NCI-H2107 treated with DMSO at 0.1 percent for 48 hours (cell line): ENCODE data around the gene PTPRG.

Experiments
- DNase-seq: peaks from one replicate; lab custom pipeline; 2025; ENCODE audit not compliant: unreplicated experiment; lab: John Stamatoyannopoulos, UW

PTPRG gene

DNA sequence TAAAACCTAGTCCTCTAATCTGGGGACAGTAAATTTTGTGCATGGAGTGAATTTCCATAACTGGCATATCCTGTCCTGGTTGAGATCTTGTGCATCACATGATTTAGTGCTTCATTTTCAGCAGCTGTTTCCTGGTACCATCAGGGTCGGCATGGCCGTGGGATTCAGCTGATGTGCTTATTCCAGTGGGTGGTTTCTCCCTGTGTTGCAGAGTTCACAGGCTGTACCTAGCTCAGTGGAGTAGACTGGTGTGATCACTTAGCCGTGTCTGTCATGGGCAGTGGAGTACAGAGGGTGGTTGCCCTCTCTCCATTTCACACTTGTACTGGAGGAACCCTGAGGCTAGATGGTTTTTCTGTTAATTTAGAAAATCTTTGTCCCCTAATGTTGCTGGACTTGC is 228.5 kb downstream of the PTPRG start:
- no peak for DNase-seq

DNA sequence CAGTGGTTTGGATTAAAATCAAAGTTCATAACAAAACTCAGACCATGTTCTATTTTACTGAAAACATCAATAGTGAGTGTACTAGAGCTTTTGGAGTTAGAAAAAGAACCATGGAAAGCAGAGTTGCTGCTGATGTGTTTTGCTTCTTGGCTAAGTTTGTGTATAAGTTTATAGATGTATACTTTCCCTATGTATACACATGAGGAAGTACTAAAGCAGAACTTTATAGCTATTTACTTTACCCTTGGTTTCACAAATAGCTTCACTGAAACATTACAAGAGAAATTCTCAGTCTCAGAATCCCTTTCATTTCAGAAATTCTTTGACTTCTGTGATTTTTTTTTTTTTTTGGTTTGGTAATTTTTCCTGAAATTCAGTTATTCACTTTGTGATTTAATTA is 229.0 kb downstream of the PTPRG start:
- no peak for DNase-seq

DNA sequence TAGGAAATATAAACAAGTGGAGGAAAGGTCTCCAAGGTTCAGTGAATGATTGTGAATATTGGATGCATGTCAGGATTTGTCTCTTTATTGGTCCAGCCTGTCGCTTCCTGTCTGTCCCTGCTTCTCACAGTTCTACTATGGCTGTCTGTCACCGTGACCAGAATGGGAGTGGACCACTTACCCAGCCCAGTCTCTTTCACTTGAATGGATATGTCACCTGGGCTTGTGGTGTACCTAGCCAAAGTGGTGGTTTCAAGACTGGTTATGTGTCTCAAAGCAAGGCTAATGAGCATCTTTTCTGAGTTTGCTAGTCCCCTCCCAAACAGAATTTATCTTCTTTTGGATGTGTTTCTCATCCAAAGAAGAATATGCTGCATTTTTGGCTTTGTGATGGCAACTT is 231.7 kb downstream of the PTPRG start:
- DNase-seq, result no peak

DNA sequence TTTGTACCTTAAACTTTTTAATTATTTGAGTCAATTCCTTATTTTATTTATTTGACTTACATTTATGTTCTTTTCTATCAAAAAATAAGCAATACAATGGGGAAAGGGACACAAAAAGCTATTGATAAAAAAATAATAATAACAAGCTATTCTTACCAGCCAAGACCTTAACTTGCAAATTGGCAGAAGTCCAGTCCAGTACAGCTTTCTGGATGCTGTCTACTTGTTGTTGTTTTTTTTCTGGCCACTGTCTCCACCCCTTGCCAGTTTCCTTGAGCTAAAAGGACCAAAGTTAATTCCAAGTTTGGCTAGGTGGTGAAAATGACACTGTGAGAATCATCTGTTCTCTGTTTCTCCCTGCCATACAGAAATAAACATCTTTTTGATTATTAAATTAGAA is 232.2 kb downstream of the PTPRG start:
- no peak for DNase-seq

DNA sequence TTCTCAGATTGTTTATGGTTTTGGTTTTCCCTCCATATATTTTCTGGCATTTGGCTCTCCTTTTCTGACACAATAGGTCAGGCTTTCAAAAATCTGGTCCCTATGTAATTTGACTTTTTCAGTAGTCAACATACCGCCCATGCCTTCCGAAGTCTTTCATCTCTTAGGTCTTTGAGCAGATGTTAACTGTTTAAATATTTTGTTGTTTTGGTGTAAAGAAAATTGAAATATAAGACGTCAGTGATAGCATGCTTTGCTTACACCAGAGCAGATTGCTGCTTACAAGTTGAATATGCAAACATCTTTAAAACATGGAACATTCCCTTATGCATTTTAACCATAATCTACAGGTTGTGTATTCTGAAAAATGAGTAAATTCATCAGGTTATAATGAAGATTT is 233.0 kb downstream of the PTPRG start:
- no peak for DNase-seq

DNA sequence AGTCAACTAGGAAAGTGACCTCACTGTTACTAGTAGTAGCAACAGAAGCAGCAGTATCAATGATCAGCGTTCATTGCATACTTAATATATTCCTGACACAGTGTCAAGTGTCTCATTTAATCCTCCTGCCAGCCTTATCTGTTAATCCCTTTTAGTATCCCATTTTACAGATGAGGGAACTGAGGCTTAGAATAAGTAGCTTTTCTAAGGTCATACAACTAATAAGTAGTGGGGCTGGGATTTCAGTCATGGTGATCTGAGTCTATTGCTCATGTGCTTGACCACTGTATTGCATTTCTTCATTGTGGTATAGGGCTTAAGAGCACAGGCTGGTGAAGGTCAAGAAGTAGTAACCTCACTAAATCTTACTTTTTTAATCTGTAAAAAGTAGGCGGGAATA is 233.6 kb downstream of the PTPRG start:
- DNase-seq, result no peak

DNA sequence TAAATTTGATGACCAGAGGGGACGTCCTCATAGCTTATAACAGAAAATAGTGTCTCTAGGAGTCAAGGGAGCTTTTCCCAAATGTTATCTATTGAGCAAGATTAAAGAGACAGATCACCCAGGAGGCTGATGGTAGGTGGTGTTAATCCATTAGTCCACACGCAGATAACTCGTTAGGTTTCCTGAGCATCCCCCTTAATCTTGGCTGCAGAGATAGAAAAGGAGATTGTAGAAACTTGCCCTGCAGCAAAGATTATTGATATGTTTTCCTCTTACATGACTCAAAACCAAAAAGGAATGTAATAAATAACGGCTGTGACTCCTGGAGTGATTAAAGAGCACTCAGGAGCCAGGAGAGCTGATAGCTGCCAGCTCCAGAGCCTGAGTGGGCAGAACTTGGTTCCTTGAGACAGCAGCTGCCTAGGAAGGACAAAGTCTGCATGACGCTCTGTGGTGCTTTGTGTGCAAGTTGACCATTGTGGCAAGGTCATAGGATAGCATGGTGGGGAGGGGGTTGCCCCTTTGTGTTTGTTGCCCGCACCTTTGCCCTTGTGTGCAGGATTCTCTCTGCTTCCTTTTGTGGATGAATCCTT is 234.8 kb downstream of the PTPRG start:
- DNase-seq, result no peak

DNA sequence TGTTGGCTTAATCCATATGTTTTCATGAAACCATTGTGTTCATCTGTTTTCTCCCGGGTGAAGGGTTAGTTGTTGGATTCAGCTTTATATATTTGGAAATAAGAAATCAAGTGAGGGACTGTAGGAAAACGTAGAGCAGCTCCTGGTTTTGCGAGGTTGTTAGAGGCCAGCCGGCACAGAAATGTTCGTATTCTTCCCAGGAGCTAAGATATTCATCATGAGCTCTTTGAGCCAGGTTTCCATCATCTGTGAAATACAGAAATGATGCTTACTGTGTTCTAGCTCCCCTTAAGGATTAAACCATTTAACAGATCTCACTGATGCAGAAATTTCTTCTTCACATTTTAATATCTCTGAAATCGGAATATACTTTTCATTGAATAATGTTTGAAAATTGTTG is 235.5 kb downstream of the PTPRG start:
- DNase-seq, result no peak

DNA sequence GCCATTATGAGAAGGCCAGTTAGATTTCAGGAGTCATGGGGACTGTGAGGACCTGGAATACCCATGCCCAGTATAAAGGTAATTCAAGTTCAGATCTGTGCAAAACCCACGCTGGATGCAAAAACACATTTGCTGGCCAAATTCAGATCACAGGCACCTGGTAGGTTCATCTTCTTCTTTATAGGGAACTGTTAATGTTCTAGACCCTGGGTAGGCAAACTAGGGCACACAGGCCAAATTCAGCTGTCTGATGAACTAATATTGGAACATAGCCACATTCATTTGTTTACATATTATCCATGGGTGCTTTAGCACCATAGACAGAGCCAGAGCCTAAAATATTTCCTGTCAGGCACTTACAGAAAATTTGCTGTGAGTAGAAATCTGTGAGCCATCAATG is 241.4 kb downstream of the PTPRG start:
- no peak for DNase-seq

DNA sequence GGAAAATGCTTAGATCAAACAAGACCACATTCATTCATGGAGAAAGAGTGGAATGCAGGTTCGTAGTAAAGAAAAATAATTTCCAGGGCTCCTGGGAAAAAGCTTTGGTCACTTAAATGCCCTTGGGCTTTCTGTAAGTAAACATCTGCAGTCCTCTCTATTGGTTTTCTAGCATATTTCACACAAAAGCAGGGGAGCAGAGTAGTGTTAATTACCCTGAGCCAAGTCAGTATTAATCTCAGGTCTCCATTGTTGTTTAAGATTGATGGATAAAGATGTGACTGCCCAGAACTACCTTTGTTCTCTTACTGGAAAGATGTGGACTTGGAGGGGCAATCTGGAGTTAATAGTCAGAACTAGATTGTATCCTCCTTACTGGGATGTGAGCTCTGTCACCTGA is 242.6 kb downstream of the PTPRG start:
- DNase-seq, result no peak

DNA sequence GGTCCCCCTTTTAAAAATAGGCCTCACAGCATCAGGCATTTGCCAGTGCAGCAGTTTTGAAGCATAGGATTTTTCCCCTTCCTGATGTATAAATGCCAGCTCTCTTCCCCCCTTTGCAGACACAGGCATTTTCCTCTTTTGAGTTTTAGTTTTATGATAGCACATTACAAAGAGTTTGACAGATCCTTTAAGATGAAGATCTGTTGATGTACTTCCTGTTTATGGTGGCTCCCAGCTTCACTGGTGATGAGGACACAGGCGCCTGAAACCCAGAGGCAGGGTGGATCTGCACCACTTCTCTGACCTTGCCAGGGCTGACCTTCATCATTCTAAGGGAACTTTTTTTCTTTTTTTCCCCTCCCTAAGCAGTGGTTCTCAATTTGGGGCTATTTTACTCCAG is 243.4 kb downstream of the PTPRG start:
- DNase-seq, result no peak

DNA sequence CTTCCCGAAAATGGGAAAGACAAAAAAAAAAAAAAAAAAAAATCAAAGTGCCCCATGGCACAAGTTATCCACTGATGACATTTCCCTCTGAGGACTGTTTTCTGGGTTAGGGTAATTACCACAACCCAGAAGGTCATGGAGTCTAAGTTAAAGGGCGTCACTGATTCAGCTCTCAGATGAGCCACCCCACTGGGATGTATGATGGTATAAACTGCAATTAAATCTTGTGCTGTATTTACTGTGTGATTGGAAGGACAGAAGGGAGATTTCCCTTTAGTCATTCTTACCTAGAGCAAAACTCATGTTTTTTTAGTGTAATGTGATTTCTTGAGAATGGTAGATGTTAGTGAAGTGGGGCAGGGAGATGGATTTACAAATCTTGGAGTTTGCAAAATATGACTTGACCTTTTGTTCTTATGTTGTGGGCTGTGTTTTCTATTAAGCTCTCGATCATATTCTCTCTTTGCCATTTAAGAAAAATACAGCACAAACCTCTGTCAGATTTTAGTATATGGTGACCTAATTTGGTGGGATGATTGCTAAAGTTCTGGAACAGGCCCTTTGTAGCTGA is 244.2 kb downstream of the PTPRG start:
- no peak for DNase-seq

DNA sequence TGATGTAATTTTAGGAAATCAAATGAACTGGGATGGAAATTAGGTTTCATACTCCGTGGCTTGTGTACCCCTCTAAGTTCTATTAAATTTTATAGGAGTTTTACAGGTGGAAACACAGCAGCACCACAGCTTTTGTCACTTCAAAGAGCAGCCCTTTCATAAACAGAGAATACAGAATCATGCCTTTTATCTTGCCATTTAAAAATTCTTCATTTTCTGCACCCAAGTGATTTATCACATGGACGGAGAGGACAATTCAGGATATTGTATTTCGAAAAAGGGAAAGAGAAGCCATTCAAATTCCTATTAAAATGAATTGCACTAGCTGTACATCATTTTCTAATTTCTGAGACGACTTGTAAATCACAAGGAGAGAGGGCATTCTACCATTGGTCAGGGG is 245.4 kb downstream of the PTPRG start:
- DNase-seq, result no peak

DNA sequence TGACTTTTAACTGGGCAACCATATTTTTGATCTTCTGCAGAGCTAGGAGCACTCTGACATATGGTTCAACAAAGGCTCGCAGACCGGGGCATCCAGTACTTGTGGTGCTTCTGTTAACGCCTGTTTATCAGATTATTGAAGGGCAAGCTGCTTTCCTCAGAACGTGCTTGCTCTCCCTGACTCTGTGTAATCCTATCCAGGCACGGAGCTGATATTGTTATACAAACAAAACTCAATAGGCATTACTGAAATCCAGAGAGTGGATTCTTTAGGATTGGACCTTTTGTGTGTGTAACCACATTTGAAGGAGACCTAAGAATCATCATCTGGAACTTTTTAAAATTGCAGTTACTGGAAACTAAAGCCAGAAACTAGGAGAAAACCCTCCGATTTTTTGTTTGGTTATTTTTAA is 246.5 kb downstream of the PTPRG start:
- peak; percentile 81 for DNase-seq

DNA sequence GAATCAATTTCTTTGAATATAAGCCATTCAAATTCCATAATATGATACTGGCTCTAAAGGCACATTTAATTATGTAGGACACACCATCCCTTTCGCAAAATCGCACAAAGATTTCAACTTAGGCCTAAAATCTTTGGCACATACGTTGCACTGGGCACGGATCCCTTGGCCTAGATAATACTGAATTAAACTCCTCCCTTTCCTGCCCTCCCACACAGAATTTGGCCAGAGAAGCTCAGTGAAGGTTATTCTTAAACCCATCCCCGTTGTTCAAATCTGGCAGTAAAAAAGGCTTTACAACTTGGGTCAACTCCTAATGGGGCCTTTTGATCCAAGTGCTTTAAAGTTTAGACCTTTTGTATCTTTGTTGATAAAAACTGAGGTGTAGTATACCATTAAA is 247.2 kb downstream of the PTPRG start:
- DNase-seq, result no peak

DNA sequence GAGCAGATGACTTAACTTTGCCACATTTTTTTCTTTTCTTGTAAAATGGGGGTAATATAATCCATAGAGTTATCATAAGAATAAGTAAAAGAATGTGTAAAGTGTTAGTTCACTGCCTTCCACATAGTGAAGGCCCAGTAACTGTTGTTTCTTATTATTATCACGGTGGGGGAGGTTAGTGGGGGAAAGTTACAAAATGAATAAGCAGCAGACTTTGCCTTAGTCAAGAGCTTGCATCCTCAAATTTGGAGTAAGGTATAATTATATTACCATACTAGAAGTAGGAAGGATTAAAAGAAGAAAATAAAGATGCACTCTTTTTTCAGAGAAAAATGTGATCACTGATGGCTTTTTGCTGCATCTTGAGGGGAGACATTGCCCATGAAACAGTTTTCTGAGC is 247.6 kb downstream of the PTPRG start:
- no peak for DNase-seq

DNA sequence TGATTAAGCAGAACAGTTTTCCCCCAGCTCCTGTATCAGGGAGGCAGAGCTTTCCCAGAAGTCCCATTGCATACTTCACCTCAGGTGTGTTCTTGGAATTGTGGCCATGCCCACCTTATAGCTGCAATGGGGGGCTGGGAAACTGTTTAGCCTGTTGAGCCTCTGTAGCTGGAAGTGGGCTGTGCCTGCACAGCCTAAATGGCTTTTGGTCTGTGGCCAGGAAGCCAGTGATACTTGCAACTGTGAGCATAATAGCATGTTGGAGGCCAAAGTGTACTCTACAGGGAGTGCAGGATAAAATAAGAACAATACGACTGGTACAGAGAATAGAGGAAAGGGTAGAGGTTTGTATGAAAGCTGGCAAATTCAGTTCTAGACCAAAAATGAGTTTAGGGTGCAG is 248.5 kb downstream of the PTPRG start:
- peak; percentile 46 for DNase-seq

DNA sequence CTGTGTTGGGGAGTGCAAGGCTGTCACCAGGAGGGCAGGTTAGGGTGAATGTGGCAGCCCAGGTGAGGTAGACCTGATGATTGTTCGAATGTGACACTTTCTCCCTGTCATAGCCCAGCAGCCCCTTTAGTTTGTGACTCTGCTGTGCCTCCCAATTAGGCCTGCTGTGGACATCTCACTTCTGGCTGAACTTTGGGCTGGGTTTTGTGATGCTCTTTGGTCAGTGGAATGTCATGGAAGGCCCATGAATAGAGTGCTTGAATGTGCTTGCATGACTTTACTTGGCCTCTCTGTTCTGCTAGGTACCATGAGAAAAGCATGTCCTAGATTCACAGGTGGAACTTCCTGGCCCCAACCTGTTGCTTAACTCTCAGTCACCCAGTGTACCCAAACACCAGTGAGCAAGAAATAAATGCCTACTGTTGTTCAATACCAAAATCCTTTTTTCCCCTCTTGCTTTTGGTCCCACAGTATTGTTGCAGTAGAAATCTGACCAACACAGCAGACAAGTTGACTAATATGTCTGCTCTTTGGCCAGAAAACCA is 249.7 kb downstream of the PTPRG start:
- no peak for DNase-seq

DNA sequence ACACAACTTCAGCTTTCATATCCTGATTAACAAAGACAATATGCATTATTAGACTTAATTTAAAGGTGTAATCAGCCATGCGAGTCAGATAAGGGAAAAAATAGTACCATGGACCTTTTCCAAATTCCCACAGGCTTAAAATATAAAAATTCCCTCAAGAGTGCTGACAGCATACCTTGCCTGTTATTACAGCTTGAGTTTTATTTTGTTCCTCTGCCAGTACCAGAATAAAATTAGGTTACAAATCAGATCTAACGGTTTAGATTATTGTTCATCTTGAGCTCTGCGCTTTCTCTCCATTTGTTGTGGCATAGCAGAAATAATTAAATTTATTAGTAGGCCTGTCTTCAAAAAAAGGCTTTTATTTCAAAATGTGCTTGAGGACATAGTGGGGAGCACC is 250.3 kb downstream of the PTPRG start:
- no peak for DNase-seq

DNA sequence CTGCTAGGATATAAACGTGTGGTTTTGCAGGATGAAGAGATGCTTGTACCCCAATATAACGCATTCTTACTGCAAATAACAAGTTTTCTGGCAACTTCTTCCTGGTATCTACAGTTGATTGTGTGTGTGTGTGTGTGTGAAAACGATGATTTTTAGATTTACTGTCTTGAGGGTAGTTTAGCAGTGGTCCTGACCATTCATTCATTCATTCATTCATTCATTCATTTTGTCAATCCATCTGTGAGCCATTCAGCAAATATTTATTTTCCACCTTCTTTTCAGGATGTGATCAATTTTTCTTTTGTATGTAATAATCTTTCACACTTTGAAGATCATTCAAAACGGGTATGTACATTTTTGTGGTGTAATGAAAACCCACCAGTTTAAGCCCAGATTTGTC is 250.7 kb downstream of the PTPRG start:
- DNase-seq, result no peak

DNA sequence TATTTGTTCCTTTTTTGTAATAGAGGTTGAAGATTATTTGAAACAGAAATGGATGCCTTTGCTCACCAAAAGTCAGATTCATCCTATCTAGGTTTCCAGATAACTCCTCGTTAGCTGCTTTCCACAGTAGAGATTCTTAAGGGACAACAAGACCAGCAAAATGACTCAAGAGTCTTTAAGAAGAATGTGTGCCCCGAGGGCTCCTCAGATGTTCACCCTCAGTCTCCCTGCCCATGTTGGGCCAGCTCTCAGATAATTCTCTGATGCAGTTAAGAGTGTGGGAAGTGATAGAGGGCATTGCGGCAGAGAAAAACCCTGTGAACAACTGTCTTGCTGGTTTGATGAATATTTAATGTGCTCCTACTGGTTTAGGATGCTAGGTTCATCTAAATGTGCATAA is 251.1 kb downstream of the PTPRG start:
- DNase-seq, result no peak

DNA sequence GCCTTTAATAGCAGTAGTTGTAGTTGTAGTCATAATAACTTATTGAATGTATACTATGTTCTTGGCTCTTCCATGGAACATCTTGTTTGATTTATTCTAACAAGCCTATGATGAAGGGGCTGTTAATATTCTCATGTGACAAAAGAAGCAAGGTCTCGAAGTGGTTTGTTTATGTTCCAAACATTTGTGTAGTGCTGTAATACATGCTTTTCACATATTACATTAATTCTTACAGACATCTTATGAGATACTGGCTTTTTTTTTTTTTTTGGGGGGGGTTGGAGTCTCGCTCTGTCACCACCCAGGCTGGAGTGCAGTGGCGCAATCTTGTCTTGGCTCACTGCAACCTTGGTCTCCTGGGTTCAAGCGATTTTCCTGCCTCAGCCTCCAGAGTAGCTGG is 252.3 kb downstream of the PTPRG start:
- DNase-seq, result no peak

DNA sequence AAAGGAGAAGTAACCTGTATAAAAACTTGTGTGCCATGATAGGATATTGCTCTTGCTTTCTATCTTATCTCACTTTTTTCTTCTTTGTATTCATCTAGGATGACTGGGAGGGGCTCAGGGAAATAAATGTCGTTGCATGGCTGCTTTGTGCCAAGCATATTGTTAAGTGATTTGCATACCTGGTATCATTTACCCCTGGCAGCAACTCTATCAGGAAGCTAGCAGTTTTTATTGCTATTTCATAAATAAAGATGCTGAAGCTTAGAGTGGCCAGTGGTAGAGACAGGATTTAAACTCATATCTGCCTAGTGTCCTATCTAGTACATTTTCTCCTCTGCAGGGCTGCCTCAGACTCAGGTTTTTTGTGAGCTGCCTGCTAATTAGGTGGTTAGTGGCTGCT is 253.3 kb downstream of the PTPRG start:
- DNase-seq, result peak; percentile 17
